C4-2B (cell line): ENCODE results near the gene C2CD3.

ENCODE experiments used
- CTCF ChIP-seq: fragments of 450-650 bp; conservative IDR thresholded peaks from 2 replicates; pipeline ENCODE4 v1.5.1; 2017; ENCODE audit warnings: mild to moderate bottlenecking
- ZFX ChIP-seq: fragments of 450-650 bp; IDR thresholded peaks from 2 replicates; pipeline ENCODE4 v1.6.1; 2017

- TF ChIP-seq CTCF = no peak
- TF ChIP-seq ZFX = no peak
Observed at GRCh38 chr11:74085542-74085892, 85.3 kb downstream of the C2CD3 start.
